ENCODE measurements around the gene IFT81. TPM values are rescaled to one million over a fixed set of nuclear protein-coding genes. Genes with fewer than 3 reads are reported as not detected.

Gene IFT81
- total RNA-seq, 2 experiments from 2014 or later = 2.5 to 2.9 TPM

DNA sequence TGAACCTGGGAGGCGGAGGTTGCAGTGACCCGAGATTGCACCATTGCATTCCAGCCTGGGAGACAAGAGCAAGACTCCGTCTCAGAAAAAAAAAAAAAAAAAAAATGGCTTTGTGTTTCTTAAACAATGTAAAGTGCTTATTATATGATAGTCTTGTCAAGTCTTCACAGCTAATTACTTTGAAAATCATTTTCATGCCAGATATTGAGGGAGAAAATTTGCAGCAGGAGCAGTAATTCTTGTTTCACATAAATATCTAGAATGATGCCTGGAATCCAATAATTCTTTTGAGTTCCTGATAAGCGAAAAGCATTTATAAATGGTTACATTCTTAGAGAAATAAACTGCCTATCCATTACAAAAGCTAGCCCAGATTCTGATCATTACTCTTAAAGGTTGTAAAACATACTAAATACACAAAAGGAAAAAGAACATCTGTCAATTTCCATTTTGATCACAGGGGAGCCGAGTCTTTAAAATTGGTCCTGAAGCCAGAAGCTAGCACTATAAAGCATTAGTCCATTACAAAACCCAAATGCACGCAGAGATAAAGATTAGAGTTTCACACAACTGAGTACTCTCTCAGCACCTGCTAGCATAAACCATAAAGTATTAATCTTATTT is 50.3 kb downstream of the IFT81 start:
- Mint-ChIP-seq H3K4me3 (no peak overlapping the region), H3K36me3 (ENCODE audit: low read depth) (no peaks in the 10 kb centered on the region), H3K27me3 (no peaks in the 10 kb centered on the region), H3K27ac (no peak overlapping the region), H3K4me1 (no peaks in the 10 kb centered on the region), H3K9me3 (no peaks in the 10 kb centered on the region)
- CTCF ChIA-PET = no interaction called here
- no peak for DNase-seq
- POLR2A ChIA-PET = no interaction called here

DNA sequence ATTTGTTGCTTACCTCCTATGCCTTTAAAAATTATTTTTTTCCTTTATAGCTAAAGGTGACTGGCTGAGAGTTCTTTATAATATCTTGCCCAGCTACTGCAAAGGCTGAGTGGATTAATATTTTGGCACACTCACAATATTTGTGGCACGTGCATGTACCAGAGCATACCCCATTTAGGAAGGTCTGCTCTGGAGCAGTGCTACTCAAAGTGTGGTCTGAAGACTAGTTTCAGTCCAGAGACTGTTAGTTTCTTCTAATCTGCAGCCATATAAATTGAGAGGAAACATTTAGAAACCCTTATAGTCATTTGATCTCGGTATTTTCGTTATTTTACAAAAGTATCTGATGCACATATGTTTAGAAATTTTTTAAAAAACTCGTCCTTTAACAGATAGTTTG is 51.0 kb downstream of the IFT81 start:
- POLR2A ChIA-PET = no interaction called here
- Mint-ChIP-seq H3K4me1 (no peaks in the 10 kb centered on the region), H3K4me3 (no peak overlapping the region), H3K27ac (no peak overlapping the region), H3K9me3 (no peaks in the 10 kb centered on the region), H3K27me3 (no peaks in the 10 kb centered on the region), H3K36me3 (ENCODE audit: low read depth) (no peaks in the 10 kb centered on the region)
- CTCF ChIA-PET = interaction anchor here (0.6 kb wide), 1 partner anchor 11 kb away, joined by 3 read pairs; no protein-coding TSS in a partner anchor
- DNase-seq = no peak

GRCh38 chr12:110176745-110177144 is 52.6 kb downstream of the IFT81 start:
- H3K27ac Mint-ChIP-seq = no peak overlapping the region
- no peaks in the 10 kb centered on the region for H3K4me1 Mint-ChIP-seq
- H3K9me3 Mint-ChIP-seq = no peaks in the 10 kb centered on the region
- DNase-seq = no peak
- H3K27me3 Mint-ChIP-seq = no peaks in the 10 kb centered on the region
- no peak overlapping the region for H3K4me3 Mint-ChIP-seq
- ChIA-PET POLR2A (no interaction called here), CTCF (interaction anchor here (0.6 kb wide), 1 partner anchor 547 kb away, joined by 4 read pairs; no protein-coding TSS in a partner anchor)
- H3K36me3 Mint-ChIP-seq (ENCODE audit: low read depth) = no peaks in the 10 kb centered on the region

DNA sequence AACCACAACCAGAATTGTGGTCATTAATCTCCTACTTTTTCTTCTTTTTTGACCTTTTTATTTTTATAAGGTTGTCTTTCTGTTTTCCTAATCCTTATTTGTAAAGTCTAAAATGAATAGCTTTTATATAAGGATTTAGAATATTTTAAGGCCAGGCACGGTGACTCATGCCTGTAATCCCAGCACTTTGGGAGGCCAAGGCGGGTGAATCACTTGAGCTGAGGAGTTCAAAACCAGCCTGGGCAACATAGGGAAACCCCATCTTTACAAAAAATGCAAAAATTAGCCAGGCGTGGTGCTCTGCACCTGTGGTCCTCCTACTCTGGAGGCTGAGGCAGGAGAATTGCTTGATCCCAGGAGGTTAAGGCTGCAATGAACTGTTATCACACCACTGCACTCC is 55.1 kb downstream of the IFT81 start:
- Mint-ChIP-seq H3K4me3 (no peak overlapping the region), H3K27ac (no peak overlapping the region), H3K9me3 (no peaks in the 10 kb centered on the region), H3K36me3 (ENCODE audit: low read depth) (no peaks in the 10 kb centered on the region), H3K4me1 (no peaks in the 10 kb centered on the region), H3K27me3 (no peaks in the 10 kb centered on the region)
- DNase-seq = no peak
- CTCF ChIA-PET = interaction anchor here (0.9 to 1.0 kb wide), 2 partner anchors 17 kb away, joined by 3 read pairs; no protein-coding TSS in a partner anchor
- POLR2A ChIA-PET = no interaction called here

DNA sequence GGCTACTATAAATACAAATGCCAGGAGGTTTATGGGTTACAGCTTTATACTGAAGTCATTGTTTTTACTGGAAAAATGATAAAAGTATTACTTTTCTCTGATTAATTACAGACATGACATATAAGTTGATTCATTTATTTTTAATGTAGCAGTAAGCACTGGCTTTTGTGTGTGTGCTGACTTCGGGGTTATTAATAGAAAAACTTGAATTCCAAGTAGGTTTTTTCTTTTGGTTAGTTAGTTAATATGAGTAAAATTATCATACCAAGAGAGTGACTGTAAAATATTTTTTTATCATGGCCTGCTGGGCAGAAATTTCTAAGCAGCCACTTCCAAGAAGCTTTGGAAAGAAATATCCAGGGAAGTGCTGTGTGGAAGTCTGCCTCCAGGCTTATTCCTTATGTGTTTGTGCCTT is 56.4 kb downstream of the IFT81 start:
- Mint-ChIP-seq H3K9me3 (peaks cover 2% of the 10 kb centered on the region), H3K27me3 (no peaks in the 10 kb centered on the region), H3K36me3 (ENCODE audit: low read depth) (no peaks in the 10 kb centered on the region), H3K27ac (no peak overlapping the region), H3K4me3 (no peak overlapping the region), H3K4me1 (no peaks in the 10 kb centered on the region)
- DNase-seq = no peak
- ChIA-PET CTCF (interaction anchor here (0.6 kb wide), 1 partner anchor 51 kb away, joined by 3 read pairs; no protein-coding TSS in a partner anchor), POLR2A (no interaction called here)

DNA sequence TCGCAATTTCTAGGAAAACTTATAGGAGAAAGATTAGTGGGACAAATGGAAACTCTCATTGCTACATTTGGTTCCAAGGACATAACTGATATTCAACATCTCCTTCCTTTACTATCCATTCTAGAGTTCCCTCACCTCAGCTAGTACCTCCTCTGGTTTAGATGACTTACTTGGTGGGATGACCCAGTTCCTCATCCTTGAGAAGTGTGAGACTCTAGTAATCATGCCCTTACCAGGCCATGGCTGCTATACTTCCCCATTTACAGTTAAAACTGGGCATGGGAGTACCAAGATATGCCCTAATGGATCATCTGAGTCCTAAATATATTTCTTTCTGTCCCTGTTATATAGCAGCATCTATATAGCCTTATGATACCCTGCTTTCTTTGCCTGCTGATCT is 58.1 kb downstream of the IFT81 start:
- ChIA-PET POLR2A (interaction anchor here (0.6 kb wide), 1 partner anchor 18 kb away, joined by 3 read pairs; no protein-coding TSS in a partner anchor), CTCF (interaction anchor here (0.8 to 1.7 kb wide), 2 partner anchors 16 to 39 kb away, joined by 5 to 6 read pairs; no protein-coding TSS in a partner anchor)
- Mint-ChIP-seq H3K9me3 (peaks cover 12% of the 10 kb centered on the region), H3K4me1 (no peaks in the 10 kb centered on the region), H3K27me3 (no peaks in the 10 kb centered on the region), H3K4me3 (no peak overlapping the region), H3K36me3 (ENCODE audit: low read depth) (peaks cover 3% of the 10 kb centered on the region), H3K27ac (no peak overlapping the region)
- no peak for DNase-seq

DNA sequence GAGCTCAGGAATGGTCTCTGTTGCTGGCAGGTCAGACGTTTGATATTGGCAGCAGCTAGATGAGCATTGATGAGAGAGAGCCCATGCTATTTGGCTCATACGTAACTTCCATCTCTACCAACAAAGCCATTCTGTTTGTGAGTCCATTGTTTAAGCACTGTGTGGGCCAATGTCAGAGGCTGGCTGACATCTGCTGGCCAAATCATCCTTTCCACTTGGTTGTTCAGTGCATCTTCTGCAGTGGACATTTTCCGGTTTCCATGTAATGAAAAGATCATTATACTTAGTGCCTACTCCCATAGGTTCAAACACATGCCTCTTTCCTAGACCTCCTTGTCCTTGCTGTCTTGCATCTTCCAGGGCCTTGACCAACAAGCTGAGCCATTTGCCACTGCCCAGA is 59.2 kb downstream of the IFT81 start:
- no peaks in the 10 kb centered on the region for H3K4me1 Mint-ChIP-seq
- CTCF ChIA-PET = interaction anchor here (0.8 to 1.7 kb wide), 2 partner anchors 17 to 40 kb away, joined by 5 to 6 read pairs; no protein-coding TSS in a partner anchor

DNA sequence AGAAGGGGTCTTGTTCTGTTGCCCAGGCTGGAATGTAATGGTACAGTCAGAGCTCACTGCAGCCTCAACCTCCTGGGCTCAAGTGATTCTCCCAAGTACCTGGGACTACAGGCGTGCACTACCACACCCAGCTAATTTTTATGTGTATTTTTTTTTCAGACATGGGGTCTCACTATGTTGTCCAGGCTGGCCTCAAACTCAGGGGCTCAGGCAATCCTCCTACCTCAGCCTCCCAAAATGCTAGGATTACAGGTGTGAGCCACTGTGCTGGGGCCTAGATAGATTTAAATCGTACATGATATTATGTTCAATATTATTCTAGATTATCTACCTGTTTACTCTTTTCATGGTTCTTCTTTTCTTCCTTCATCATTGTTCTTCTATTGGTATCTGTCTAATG is 61.5 kb downstream of the IFT81 start:
- H3K36me3 Mint-ChIP-seq (ENCODE audit: low read depth) = peaks cover 3% of the 10 kb centered on the region
- ChIA-PET CTCF (interaction anchor here (0.7 kb wide), 1 partner anchor 246 kb away, joined by 3 read pairs; no protein-coding TSS in a partner anchor), POLR2A (no interaction called here)
- peaks cover 14% of the 10 kb centered on the region for H3K9me3 Mint-ChIP-seq
- DNase-seq = no peak
- H3K27ac Mint-ChIP-seq = no peak overlapping the region
- no peaks in the 10 kb centered on the region for H3K27me3 Mint-ChIP-seq
- H3K4me1 Mint-ChIP-seq = no peaks in the 10 kb centered on the region
- H3K4me3 Mint-ChIP-seq = no peak overlapping the region

More for the DNA sequence above, 59.2 kb downstream of the IFT81 start:
- Mint-ChIP-seq H3K36me3 (ENCODE audit: low read depth) (peaks cover 3% of the 10 kb centered on the region), H3K27me3 (no peaks in the 10 kb centered on the region), H3K27ac (no peak overlapping the region), H3K4me3 (no peak overlapping the region), H3K9me3 (peaks cover 12% of the 10 kb centered on the region)
- POLR2A ChIA-PET = no interaction called here
- no peak for DNase-seq

DNA sequence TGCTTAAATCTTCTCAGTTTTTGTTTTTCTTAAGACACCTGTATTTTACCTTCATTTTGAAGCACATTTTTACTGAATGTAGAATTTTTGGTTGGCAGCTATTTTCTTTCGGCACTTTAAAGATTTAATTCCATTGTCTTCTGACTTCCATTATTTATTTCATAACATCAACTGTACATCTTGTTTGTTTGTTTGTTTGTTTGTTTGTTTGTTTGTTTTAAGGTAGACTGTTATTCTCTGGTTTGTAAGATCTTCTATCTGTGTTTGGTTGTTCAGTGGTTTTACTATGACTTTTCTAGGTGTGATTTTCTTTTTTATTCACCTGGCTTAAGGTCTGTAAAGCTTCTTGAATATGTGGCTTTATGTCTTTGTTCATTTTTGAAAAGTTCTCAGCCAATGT is 61.9 kb downstream of the IFT81 start:
- H3K27me3 Mint-ChIP-seq = no peaks in the 10 kb centered on the region
- DNase-seq = no peak
- POLR2A ChIA-PET = no interaction called here
- no peak overlapping the region for H3K27ac Mint-ChIP-seq
- CTCF ChIA-PET = interaction anchor here (0.7 kb wide), 1 partner anchor 245 kb away, joined by 3 read pairs; no protein-coding TSS in a partner anchor
- H3K36me3 Mint-ChIP-seq (ENCODE audit: low read depth) = peaks cover 3% of the 10 kb centered on the region
- no peaks in the 10 kb centered on the region for H3K4me1 Mint-ChIP-seq
- peaks cover 14% of the 10 kb centered on the region for H3K9me3 Mint-ChIP-seq
- H3K4me3 Mint-ChIP-seq = no peak overlapping the region

DNA sequence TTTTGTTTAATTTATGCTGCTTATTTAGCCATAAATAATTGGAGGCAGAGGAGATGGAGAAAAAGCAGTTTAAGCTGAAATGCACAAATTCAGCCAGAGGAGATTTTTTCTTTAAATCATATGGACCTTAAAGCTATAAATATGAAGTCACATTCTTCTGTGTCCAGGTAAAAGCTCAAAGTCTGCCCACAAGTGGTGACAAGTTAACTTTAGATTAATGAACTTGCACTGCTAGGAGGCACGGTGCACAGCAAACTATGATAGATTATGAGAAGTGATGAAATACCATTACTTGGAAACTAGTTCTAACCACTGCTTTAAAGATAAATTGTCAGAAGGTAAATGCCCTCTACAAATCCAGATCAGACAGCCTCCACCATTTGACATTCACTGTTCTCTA is 69.0 kb downstream of the IFT81 start:
- POLR2A ChIA-PET = no interaction called here

GRCh38 chr12:110197003-110197402 is 72.8 kb downstream of the IFT81 start:
- Mint-ChIP-seq H3K4me3 (no peak overlapping the region), H3K27ac (no peak overlapping the region), H3K9me3 (no peaks in the 10 kb centered on the region), H3K27me3 (no peaks in the 10 kb centered on the region), H3K4me1 (peaks cover 11% of the 10 kb centered on the region), H3K36me3 (ENCODE audit: low read depth) (no peaks in the 10 kb centered on the region)
- POLR2A ChIA-PET = no interaction called here
- CTCF ChIA-PET = interaction anchor here (1.5 kb wide), 1 partner anchor 18 kb away, joined by 3 read pairs; no protein-coding TSS in a partner anchor
- DNase-seq = no peak

More for the DNA sequence above, 69.0 kb downstream of the IFT81 start:
- Mint-ChIP-seq H3K4me1 (no peaks in the 10 kb centered on the region), H3K27ac (no peak overlapping the region), H3K4me3 (no peak overlapping the region), H3K27me3 (no peaks in the 10 kb centered on the region), H3K36me3 (ENCODE audit: low read depth) (no peaks in the 10 kb centered on the region), H3K9me3 (peaks cover 2% of the 10 kb centered on the region)
- CTCF ChIA-PET = interaction anchor here (0.9 kb wide), 1 partner anchor 11 kb away, joined by 3 read pairs; no protein-coding TSS in a partner anchor
- DNase-seq = no peak

- H3K27ac Mint-ChIP-seq = no peak overlapping the region
- no peaks in the 10 kb centered on the region for H3K27me3 Mint-ChIP-seq
- POLR2A ChIA-PET = no interaction called here
- H3K36me3 Mint-ChIP-seq (ENCODE audit: low read depth) = no peaks in the 10 kb centered on the region
- DNase-seq = no peak
- H3K4me3 Mint-ChIP-seq = no peak overlapping the region
- H3K4me1 Mint-ChIP-seq = peaks cover 11% of the 10 kb centered on the region
- CTCF ChIA-PET = interaction anchor here (0.6 kb wide), 1 partner anchor 1303 kb away, joined by 4 read pairs; no protein-coding TSS in a partner anchor
- no peaks in the 10 kb centered on the region for H3K9me3 Mint-ChIP-seq
Measured at GRCh38 chr12:110198386-110198785, 74.2 kb downstream of the IFT81 start.

DNA sequence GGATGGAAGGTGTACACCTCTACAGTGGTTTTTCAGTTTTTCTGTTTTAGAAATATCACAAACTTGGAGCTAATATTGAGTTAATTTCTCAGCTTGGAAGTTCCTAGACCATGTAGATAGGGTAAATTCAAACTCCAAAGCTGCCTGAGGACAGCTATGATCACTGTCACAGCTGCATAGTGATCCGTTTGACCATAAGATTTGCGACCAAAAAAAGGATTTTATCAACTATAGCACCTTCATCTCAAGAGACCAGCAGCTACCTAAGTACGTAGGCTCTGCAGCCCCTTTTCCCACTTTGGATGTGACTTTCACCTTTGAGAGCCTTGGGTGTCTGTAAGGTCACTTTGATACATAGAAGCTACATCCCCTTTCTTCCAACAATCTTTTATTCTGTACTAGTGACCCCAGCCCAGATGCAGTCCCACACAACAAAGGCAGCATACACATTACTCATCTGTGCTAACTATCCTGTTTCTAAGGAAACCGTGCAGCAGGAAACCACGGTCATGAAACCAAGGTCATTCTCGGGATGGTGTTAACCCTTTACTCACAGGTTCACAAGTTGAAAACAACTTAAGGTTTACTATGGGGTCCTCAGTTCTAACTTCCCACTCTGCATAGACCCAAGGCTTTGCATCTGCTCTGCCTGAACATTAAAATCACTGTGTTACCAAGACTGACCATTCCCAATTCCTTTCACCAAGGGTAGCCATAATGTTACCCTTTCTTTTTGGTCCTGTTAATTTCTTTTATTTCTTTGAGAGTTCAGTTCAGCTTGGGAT is 75.4 kb downstream of the IFT81 start:
- H3K4me1 Mint-ChIP-seq = peaks cover 11% of the 10 kb centered on the region
- H3K36me3 Mint-ChIP-seq (ENCODE audit: low read depth) = no peaks in the 10 kb centered on the region
- ChIA-PET POLR2A (no interaction called here), CTCF (no interaction called here)
- H3K9me3 Mint-ChIP-seq = no peaks in the 10 kb centered on the region
- peak overlapping the region; percentile 1 for H3K27ac Mint-ChIP-seq
- H3K27me3 Mint-ChIP-seq = no peaks in the 10 kb centered on the region
- DNase-seq = peak; percentile 24
- H3K4me3 Mint-ChIP-seq = no peak overlapping the region
